Measurements from ENCODE around the gene PHF19. TPM values are rescaled to one million over a fixed set of nuclear protein-coding genes. Genes with fewer than 3 reads are reported as not detected.

Gene PHF19
- total and polyA plus RNA-seq, 10 of the 15 experiments (the other 5 are each of a cell fraction or from before 2014, with no cell fraction given) = 26.0 to 133 (median 87.7) TPM

DNA sequence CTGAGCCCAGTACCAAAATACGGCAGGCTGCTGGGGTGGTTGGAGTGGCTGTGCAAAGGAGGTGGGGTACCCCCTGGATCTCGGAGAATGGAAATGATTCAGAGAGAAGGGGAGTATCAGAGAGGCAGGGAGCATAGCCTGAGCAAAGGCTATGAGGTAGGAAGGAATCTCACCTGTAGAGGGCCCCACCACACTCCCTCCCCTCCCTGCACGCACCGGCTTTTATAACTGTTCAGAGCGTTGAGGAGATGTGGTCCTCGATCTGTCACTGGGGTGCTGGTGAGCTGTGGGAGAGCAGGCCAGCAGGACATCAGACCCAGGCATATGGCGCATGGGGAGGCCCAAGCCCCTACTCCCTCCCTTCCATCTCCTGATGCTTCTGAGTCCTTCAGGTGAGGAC lies 13.2 kb downstream of the PHF19 start (continued):
- TF ChIP-seq, protein P1, sequence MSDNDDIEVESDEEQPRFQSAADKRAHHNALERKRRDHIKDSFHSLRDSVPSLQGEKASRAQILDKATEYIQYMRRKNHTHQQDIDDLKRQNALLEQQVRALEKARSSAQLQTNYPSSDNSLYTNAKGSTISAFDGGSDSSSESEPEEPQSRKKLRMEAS (IDR thresholded peaks at IDR 0.05; ENCODE audit: low read depth, low read length) = no peak
- TF ChIP-seq NFYB (IDR thresholded peaks at IDR 0.05; ENCODE audit: insufficient read depth, low read depth, low read length) (no peak), FOXK2 (IDR thresholded peaks at IDR 0.05) (no peak)

DNA sequence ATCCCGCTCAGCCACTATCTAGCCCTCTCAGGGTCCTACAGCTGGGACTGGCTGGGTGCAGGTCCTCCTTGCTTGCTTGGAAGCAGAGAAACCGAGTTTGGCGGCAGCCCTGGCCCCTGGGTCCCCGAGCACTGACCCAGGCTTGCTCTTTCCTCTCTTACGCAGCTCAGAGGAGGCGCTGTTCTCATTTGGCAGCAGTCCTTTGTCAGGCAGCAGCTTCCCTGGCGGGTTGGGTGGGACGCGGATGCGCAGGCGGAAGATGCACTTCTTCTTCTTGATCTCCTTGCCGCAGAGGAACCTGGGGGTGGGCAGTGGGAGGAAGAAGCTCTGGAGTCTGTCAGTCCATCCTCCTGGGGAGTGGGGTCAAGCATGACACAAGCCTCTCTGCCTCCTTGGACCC lies 14.5 kb downstream of the PHF19 start:
- ATAC-seq (no peak), DNase-seq (ENCODE audit: low read depth, low spot score) (no peak), FAIRE-seq (no peak)
- WGBS (ENCODE audit: insufficient coverage, insufficient replicate concordance, low lambda C conversion rate, missing lambda C conversion rate) = 97% methylated on average over 12 of the region's 12 CpGs
- POLR2A ChIA-PET = no interaction called here
- no peaks in the 10 kb centered on the region for H4K20me1 ChIP-seq (ENCODE audit: control insufficient read depth, insufficient read depth)
- no peak overlapping the region for H3K27ac ChIP-seq (ENCODE audit: control insufficient read depth, insufficient read depth)
- H3K4me2 ChIP-seq (ENCODE audit: control insufficient read depth, insufficient read depth) = no peak overlapping the region
- SMC1A ChIA-PET (ENCODE audit: uncharacterized antibody, unreplicated experiment) = interaction anchor here (1.0 kb wide), 1 partner anchor 62 kb away, joined by 3 read pairs; no protein-coding TSS in a partner anchor
- in situ Hi-C loops (cut with MboI) = no loop called here
- intact Hi-C loops (cut with micrococcal nuclease; ENCODE audit: unreplicated experiment) = no loop called here
- no peaks in the 10 kb centered on the region for H3K9me3 ChIP-seq (replicated peaks; ENCODE audit: control insufficient read depth, insufficient read depth, low read length)
- peaks cover 34 to 59% of the 10 kb centered on the region in 2 experiments for H3K36me3 ChIP-seq (ENCODE audit: control insufficient read depth in 2 of 2, insufficient read depth in 2 of 2, low read length in 1 of 2)
- BruUV-seq (replicated peaks) = no TSS peak
- H3K4me3 ChIP-seq = no peak overlapping the region
- H3K79me2 ChIP-seq (ENCODE audit: control insufficient read depth, insufficient read depth, low read length) = no peaks in the 10 kb centered on the region
- no peak overlapping the region for H2AFZ ChIP-seq (ENCODE audit: control insufficient read depth, low read depth, low read length)
- H3K27me3 ChIP-seq (replicated peaks in 1 of 2; ENCODE audit: control insufficient read depth in 2 of 2, insufficient read depth in 2 of 2, low read length in 1 of 2) = no peaks in the 10 kb centered on the region
- RAD21 ChIA-PET (ENCODE audit: unreplicated experiment) = no interaction called here
- no peak overlapping the region for H3K9ac ChIP-seq (ENCODE audit: control insufficient read depth, insufficient read depth, low read length)
- CTCF ChIA-PET = no interaction called here
- no peaks in the 10 kb centered on the region for H3K4me1 ChIP-seq (ENCODE audit: control insufficient read depth, insufficient read depth, low read length)
- TF ChIP-seq IRF4 (IDR thresholded peaks at IDR 0.05; ENCODE audit: low read depth, low read length) (no peak), SUPT20H (IDR thresholded peaks at IDR 0.05; ENCODE audit: borderline replicate concordance, control insufficient read depth, low read depth, low read length) (no peak), JUND (IDR thresholded peaks at IDR 0.05; ENCODE audit: low read depth, low read length) (no peak), SMAD1 (IDR thresholded peaks at IDR 0.05; ENCODE audit: low read depth, partially characterized antibody) (no peak), KLF5 (IDR thresholded peaks at IDR 0.05; ENCODE audit: partially characterized antibody) (no peak), RELA (IDR thresholded peaks at IDR 0.05; ENCODE audit: borderline replicate concordance, partially characterized antibody) (no peak), MYB (IDR thresholded peaks at IDR 0.05; ENCODE audit: borderline replicate concordance, low read depth, low read length) (no peak), YY1 (IDR thresholded peaks at IDR 0.05; ENCODE audit: low read depth, low read length) (no peak)
- TF ChIP-seq, protein P2, sequence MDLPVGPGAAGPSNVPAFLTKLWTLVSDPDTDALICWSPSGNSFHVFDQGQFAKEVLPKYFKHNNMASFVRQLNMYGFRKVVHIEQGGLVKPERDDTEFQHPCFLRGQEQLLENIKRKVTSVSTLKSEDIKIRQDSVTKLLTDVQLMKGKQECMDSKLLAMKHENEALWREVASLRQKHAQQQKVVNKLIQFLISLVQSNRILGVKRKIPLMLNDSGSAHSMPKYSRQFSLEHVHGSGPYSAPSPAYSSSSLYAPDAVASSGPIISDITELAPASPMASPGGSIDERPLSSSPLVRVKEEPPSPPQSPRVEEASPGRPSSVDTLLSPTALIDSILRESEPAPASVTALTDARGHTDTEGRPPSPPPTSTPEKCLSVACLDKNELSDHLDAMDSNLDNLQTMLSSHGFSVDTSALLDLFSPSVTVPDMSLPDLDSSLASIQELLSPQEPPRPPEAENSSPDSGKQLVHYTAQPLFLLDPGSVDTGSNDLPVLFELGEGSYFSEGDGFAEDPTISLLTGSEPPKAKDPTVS (IDR thresholded peaks at IDR 0.05; ENCODE audit: low read depth, low read length) = no peak
- TF ChIP-seq, protein P3, sequence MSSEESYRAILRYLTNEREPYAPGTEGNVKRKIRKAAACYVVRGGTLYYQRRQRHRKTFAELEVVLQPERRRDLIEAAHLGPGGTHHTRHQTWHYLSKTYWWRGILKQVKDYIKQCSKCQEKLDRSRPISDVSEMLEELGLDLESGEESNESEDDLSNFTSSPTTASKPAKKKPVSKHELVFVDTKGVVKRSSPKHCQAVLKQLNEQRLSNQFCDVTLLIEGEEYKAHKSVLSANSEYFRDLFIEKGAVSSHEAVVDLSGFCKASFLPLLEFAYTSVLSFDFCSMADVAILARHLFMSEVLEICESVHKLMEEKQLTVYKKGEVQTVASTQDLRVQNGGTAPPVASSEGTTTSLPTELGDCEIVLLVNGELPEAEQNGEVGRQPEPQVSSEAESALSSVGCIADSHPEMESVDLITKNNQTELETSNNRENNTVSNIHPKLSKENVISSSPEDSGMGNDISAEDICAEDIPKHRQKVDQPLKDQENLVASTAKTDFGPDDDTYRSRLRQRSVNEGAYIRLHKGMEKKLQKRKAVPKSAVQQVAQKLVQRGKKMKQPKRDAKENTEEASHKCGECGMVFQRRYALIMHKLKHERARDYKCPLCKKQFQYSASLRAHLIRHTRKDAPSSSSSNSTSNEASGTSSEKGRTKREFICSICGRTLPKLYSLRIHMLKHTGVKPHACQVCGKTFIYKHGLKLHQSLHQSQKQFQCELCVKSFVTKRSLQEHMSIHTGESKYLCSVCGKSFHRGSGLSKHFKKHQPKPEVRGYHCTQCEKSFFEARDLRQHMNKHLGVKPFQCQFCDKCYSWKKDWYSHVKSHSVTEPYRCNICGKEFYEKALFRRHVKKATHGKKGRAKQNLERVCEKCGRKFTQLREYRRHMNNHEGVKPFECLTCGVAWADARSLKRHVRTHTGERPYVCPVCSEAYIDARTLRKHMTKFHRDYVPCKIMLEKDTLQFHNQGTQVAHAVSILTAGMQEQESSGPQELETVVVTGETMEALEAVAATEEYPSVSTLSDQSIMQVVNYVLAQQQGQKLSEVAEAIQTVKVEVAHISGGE (CRISPR knock-in tag; IDR thresholded peaks at IDR 0.05) = no peak
- TF ChIP-seq, protein P4, sequence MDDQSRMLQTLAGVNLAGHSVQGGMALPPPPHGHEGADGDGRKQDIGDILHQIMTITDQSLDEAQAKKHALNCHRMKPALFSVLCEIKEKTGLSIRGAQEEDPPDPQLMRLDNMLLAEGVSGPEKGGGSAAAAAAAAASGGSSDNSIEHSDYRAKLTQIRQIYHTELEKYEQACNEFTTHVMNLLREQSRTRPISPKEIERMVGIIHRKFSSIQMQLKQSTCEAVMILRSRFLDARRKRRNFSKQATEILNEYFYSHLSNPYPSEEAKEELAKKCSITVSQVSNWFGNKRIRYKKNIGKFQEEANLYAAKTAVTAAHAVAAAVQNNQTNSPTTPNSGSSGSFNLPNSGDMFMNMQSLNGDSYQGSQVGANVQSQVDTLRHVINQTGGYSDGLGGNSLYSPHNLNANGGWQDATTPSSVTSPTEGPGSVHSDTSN (IDR thresholded peaks at IDR 0.05; ENCODE audit: insufficient replicate concordance, low read depth, low read length) = no peak
- TF ChIP-seq, protein P5, sequence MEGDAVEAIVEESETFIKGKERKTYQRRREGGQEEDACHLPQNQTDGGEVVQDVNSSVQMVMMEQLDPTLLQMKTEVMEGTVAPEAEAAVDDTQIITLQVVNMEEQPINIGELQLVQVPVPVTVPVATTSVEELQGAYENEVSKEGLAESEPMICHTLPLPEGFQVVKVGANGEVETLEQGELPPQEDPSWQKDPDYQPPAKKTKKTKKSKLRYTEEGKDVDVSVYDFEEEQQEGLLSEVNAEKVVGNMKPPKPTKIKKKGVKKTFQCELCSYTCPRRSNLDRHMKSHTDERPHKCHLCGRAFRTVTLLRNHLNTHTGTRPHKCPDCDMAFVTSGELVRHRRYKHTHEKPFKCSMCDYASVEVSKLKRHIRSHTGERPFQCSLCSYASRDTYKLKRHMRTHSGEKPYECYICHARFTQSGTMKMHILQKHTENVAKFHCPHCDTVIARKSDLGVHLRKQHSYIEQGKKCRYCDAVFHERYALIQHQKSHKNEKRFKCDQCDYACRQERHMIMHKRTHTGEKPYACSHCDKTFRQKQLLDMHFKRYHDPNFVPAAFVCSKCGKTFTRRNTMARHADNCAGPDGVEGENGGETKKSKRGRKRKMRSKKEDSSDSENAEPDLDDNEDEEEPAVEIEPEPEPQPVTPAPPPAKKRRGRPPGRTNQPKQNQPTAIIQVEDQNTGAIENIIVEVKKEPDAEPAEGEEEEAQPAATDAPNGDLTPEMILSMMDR (IDR thresholded peaks at IDR 0.05 in 2 of 3, conservative IDR thresholded peaks at IDR 0.05 in 1 of 3; ENCODE audit: control insufficient read depth in 2 of 3, extremely low read depth in 1 of 3, insufficient read depth in 1 of 3, low read depth in 3 of 3, low read length in 3 of 3) = no peak

All from GM12878 (cell line).